Lung (tissue), 12 donors: ENCODE results near the gene ZFYVE21. TPM values are rescaled to one million over a fixed set of nuclear protein-coding genes. Genes with fewer than 3 reads are reported as not detected.

ENCODE experiments used
- ATAC-seq: fragments of 200-7000 bp; cut with Tn5 transposase; one replicate; pipeline ENCODE4 v1.9.1; 2020; ENCODE audit warnings: moderate number of reproducible peaks; ENCODE audit not compliant: insufficient read depth, low FRiP score
- DNase-seq, 3 donors: peaks; one replicate each; pipeline ENCODE4 v3.0.0-alpha.2; 2013 to 2017
- H3K27ac ChIP-seq, 2 donors: one replicate each; pipeline ENCODE4 v1.5.1; 2013; ENCODE audit warnings: mild to moderate bottlenecking in 2 of 2, moderate library complexity in 2 of 2, control low read depth in 1 of 2, inconsistent platforms in 1 of 2, low read depth in 1 of 2, low read length in 1 of 2
- H3K27me3 ChIP-seq, 3 donors: one replicate each; pipeline ENCODE4 v1.5.1; 2013; ENCODE audit warnings: low read length in 2 of 3; ENCODE audit not compliant: control insufficient read depth in 3 of 3, insufficient read depth in 3 of 3
- H3K36me3 ChIP-seq, 4 donors: one replicate each; pipeline ENCODE4 v1.5.1; 2013; ENCODE audit warnings: low read length in 4 of 4, mild to moderate bottlenecking in 1 of 4, moderate library complexity in 1 of 4; ENCODE audit not compliant: control insufficient read depth in 4 of 4, insufficient read depth in 4 of 4
- H3K4me1 ChIP-seq, 5 donors: one replicate each; pipeline ENCODE4 v1.5.1; 2013; ENCODE audit warnings: low read length in 5 of 5, mild to moderate bottlenecking in 2 of 5, moderate library complexity in 1 of 5; ENCODE audit not compliant: control insufficient read depth in 5 of 5, insufficient read depth in 5 of 5
- H3K4me3 ChIP-seq: one replicate; pipeline ENCODE4 v1.5.1; 2013; ENCODE audit warnings: mild to moderate bottlenecking, control low read depth, moderate library complexity
- H3K9ac ChIP-seq, 2 donors: one replicate each; pipeline ENCODE4 v1.5.1; 2013; ENCODE audit warnings: low read length in 2 of 2, control low read depth in 1 of 2; ENCODE audit not compliant: insufficient read depth in 1 of 2
- H3K9me3 ChIP-seq, 4 donors: one replicate each; pipeline ENCODE4 v1.5.1; 2013; ENCODE audit warnings: low read length in 3 of 4, mild to moderate bottlenecking in 1 of 4, moderate library complexity in 1 of 4; ENCODE audit not compliant: control insufficient read depth in 4 of 4, insufficient read depth in 3 of 4
- CTCF ChIP-seq: IDR thresholded peaks from 2 replicates; pipeline ENCODE4 v1.5.1; 2012; ENCODE audit warnings: mild to moderate bottlenecking; ENCODE audit errors: control extremely low read depth, extremely low read depth
- WGBS, 2 donors: extraction: QIAGEN DNeasy Blood & Tissue Kit; methylation state at CpG; one replicate each; pipeline ENCODE4 v1.1.7; 2013; 5-methylcytosine and 5-hydroxymethylcytosine counted together
- polyA plus RNA-seq, 2 donors: library from polyadenylated mRNA; stranded (reverse); fragments of 200-250 nt; gene quantifications; one replicate each; pipeline ENCODE4 v1.2.1, GENCODE V29; 2013
- total RNA-seq, 2 donors: library from RNA; depleted of rRNA in 1 of 2; stranded (reverse); fragments of >200 nt in 1 of 2; gene quantifications; one replicate each; pipeline ENCODE4 v1.2.1, GENCODE V29; 2014 to 2021
- donor health status: control.
- donor health status: control.
- donor health status: Bipolar disorder and iron deficiency.
- donor health status: healthy.
- donor health status: DM: yes; HTN: yes; CAD: no.

The ZFYVE21 gene
- total and polyA plus RNA-seq, 4 donors, result 39.4 to 68.3 (median 47.5) TPM

- Histone ChIP-seq H3K27me3 (no peaks in the 10 kb centered on the region), H3K9ac (no peak overlapping the region), H3K4me1 (peaks cover 2 to 23% (median 11%) of the 10 kb centered on the region in 5 donors), H3K27ac (no peak overlapping the region), H3K9me3 (peaks cover 0 to 2% (median 0%) of the 10 kb centered on the region in 4 donors), H3K36me3 (peaks cover 0 to 31% (median 9%) of the 10 kb centered on the region in 4 donors), H3K4me3 (no peak overlapping the region)
- no peak for ATAC-seq
- WGBS, 2 donors, result 96 to 97% methylated on average over 18 of the region's 18 CpGs
- DNase-seq, result no peak
- TF ChIP-seq CTCF, result no peak
Measured at GRCh38 chr14:103726474-103726873, 10.9 kb downstream of the ZFYVE21 start.

GRCh38 chr14:103727313-103727980 is 11.8 kb downstream of the ZFYVE21 start:
- Histone ChIP-seq H3K36me3 (peaks cover 0 to 40% (median 13%) of the 10 kb centered on the region in 4 donors), H3K9ac (no peak overlapping the region), H3K4me1 (peaks cover 2 to 23% (median 11%) of the 10 kb centered on the region in 5 donors), H3K27ac (no peak overlapping the region), H3K9me3 (peaks cover 0 to 2% (median 0%) of the 10 kb centered on the region in 4 donors), H3K27me3 (no peaks in the 10 kb centered on the region), H3K4me3 (no peak overlapping the region)
- peak; percentile 31 to 63 (median 60) for DNase-seq
- ATAC-seq, result no peak
- WGBS, 2 donors, result 79 to 83% methylated on average over 53 of the region's 53 CpGs
- no peak for TF ChIP-seq CTCF

DNA sequence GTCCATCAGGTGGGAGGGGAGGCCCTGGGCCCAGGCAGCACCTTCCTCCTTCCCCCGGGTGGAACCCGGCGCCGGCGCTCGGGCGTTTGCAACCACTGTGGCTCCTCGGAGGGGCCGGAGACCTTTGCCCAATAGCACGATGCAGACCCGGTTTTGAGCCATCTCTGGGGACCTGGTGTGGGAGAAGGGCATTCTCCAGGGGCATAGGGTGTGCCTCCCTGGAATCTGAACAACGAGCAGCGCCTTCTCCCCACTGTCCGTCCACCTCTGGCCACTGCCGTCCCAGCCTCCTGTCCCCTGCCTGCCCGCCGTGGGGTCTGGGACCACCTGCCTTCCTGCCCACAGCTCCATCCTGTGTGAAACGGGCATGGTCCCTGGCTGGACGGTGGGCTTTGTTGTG is 12.5 kb downstream of the ZFYVE21 start:
- Histone ChIP-seq H3K4me1 (peaks cover 2 to 23% (median 11%) of the 10 kb centered on the region in 5 donors), H3K27ac (no peak overlapping the region), H3K9ac (no peak overlapping the region), H3K4me3 (no peak overlapping the region), H3K27me3 (no peaks in the 10 kb centered on the region), H3K36me3 (peaks cover 0 to 46% (median 17%) of the 10 kb centered on the region in 4 donors), H3K9me3 (peaks cover 0 to 2% (median 0%) of the 10 kb centered on the region in 4 donors)
- no peak for ATAC-seq
- no peak for DNase-seq
- no peak for TF ChIP-seq CTCF
- WGBS, 2 donors, result 85 to 90% methylated on average over 19 of the region's 19 CpGs
